HUES6 (cell line): Measurements from ENCODE around the gene GP5.

Experiments
- H3K27ac ChIP-seq: 2 replicates; pipeline ENCODE4 v1.7.0; 2013; ENCODE audit warnings: low read depth, mild to moderate bottlenecking, low read length, inconsistent platforms
- H3K27me3 ChIP-seq: 2 replicates; pipeline ENCODE4 v1.6.1; 2013; ENCODE audit warnings: low read length; ENCODE audit not compliant: control insufficient read depth, insufficient read depth
- H3K36me3 ChIP-seq: 2 replicates; pipeline ENCODE4 v1.6.1; 2013; ENCODE audit warnings: low read length; ENCODE audit not compliant: control insufficient read depth, insufficient read depth
- H3K4me1 ChIP-seq: 2 replicates; pipeline ENCODE4 v1.6.1; 2013; ENCODE audit warnings: low read length; ENCODE audit not compliant: control insufficient read depth, insufficient read depth
- H3K4me3 ChIP-seq: 2 replicates; pipeline ENCODE4 v1.5.1; 2013; ENCODE audit warnings: low read depth, low read length
- H3K9ac ChIP-seq: one replicate; pipeline ENCODE4 v1.6.1; 2013; ENCODE audit warnings: mild to moderate bottlenecking, low read length
- H3K9me3 ChIP-seq: 2 replicates; pipeline ENCODE4 v1.6.1; 2013; ENCODE audit warnings: low read depth, low read length; ENCODE audit not compliant: control insufficient read depth, insufficient read depth

GP5 gene

GRCh38 chr3:194350726-194351071 lies 48.4 kb downstream of the GP5 start:
- Histone ChIP-seq H3K27me3 (no peaks in the 10 kb centered on the region), H3K4me3 (no peak overlapping the region), H3K9ac (no peak overlapping the region), H3K4me1 (no peaks in the 10 kb centered on the region), H3K36me3 (no peaks in the 10 kb centered on the region), H3K9me3 (no peaks in the 10 kb centered on the region), H3K27ac (no peak overlapping the region)

GRCh38 chr3:194348354-194348753 lies 50.7 kb downstream of the GP5 start:
- Histone ChIP-seq H3K4me3 (no peak overlapping the region), H3K9me3 (no peaks in the 10 kb centered on the region), H3K36me3 (no peaks in the 10 kb centered on the region), H3K27ac (no peak overlapping the region), H3K4me1 (no peaks in the 10 kb centered on the region), H3K27me3 (peaks cover 5% of the 10 kb centered on the region), H3K9ac (no peak overlapping the region)

GRCh38 chr3:194346621-194347020 lies 52.4 kb downstream of the GP5 start:
- Histone ChIP-seq H3K36me3 (no peaks in the 10 kb centered on the region), H3K9ac (no peak overlapping the region)

GRCh38 chr3:194346035-194346434 lies 53.0 kb downstream of the GP5 start:
- no peaks in the 10 kb centered on the region for H3K36me3 ChIP-seq
- peaks cover 2% of the 10 kb centered on the region for H3K4me1 ChIP-seq
- no peak overlapping the region for H3K27ac ChIP-seq
- H3K27me3 ChIP-seq: peaks cover 28% of the 10 kb centered on the region
- no peak overlapping the region for H3K4me3 ChIP-seq
- H3K9me3 ChIP-seq: no peaks in the 10 kb centered on the region
- H3K9ac ChIP-seq: no peak overlapping the region

More at GRCh38 chr3:194346621-194347020, 52.4 kb downstream of the GP5 start:
- Histone ChIP-seq H3K9me3 (no peaks in the 10 kb centered on the region), H3K27ac (no peak overlapping the region), H3K4me1 (no peaks in the 10 kb centered on the region), H3K4me3 (no peak overlapping the region), H3K27me3 (peaks cover 22% of the 10 kb centered on the region)
